ENCODE results near the gene MBD4. TPM values are rescaled to one million over a fixed set of nuclear protein-coding genes. Genes with fewer than 3 reads are reported as not detected.

The MBD4 gene
- total and polyA plus RNA-seq, 10 of the 15 experiments (the other 5 are each of a cell fraction or from before 2014, with no cell fraction given) = 17.7 to 59.0 (median 49.0) TPM

- TF ChIP-seq CREB1 (IDR thresholded peaks at IDR 0.05; ENCODE audit: low read depth) (no peak), BRCA1 (IDR thresholded peaks at IDR 0.05; ENCODE audit: low read depth, low read length) (no peak)
Measured at GRCh38 chr3:129416415-129416814, 23.3 kb downstream of the MBD4 start (continued).

GRCh38 chr3:129415830-129416229, 23.9 kb downstream of the MBD4 start:
- POLR2A ChIA-PET = interaction anchor here (1.2 to 1.8 kb wide), 2 partner anchors 12 to 19 kb away, joined by 3 to 7 read pairs; partner anchors contain the start of gene EFCAB12
- H3K9me3 ChIP-seq (replicated peaks; ENCODE audit: control insufficient read depth, insufficient read depth, low read length) = no peaks in the 10 kb centered on the region
- RAD21 ChIA-PET (ENCODE audit: unreplicated experiment) = interaction anchor here (2.4 kb wide), 1 partner anchor 23 kb away, joined by 22 read pairs; the partner anchor contains the start of genes IFT122 and MBD4
- TF ChIP-seq RBBP5 (conservative IDR thresholded peaks at IDR 0.05) (no peak), BCLAF1 (IDR thresholded peaks at IDR 0.05) (no peak), NFYB (IDR thresholded peaks at IDR 0.05; ENCODE audit: insufficient read depth, low read depth, low read length) (no peak), ATF7 (IDR thresholded peaks at IDR 0.05; ENCODE audit: low read depth) (no peak), MXI1 (IDR thresholded peaks at IDR 0.05; ENCODE audit: low read depth, low read length) (no peak), RCOR1 (conservative IDR thresholded peaks at IDR 0.05; ENCODE audit: low read depth, low read length) (no peak), IKZF2 (IDR thresholded peaks at IDR 0.05) (no peak), FOXM1 (IDR thresholded peaks at IDR 0.05; ENCODE audit: low read depth, low read length) (no peak), SMC3 (IDR thresholded peaks at IDR 0.05; ENCODE audit: borderline replicate concordance, low read length) (no peak), HSF1 (IDR thresholded peaks at IDR 0.05; ENCODE audit: low read depth, low read length) (no peak), SKIL (IDR thresholded peaks at IDR 0.05; ENCODE audit: low read depth, poor library complexity, severe bottlenecking) (no peak), RAD21 (IDR thresholded peaks at IDR 0.05; ENCODE audit: insufficient read depth, low read depth, low read length) (no peak), ATF2 (IDR thresholded peaks at IDR 0.05; ENCODE audit: low read length) (no peak), BHLHE40 (IDR thresholded peaks at IDR 0.05; ENCODE audit: borderline replicate concordance in 1 of 2, low read depth in 2 of 2, low read length in 1 of 2) (no peak)

More at GRCh38 chr3:129415830-129416229, 23.9 kb downstream of the MBD4 start:
- ChIA-PET SMC1A (ENCODE audit: uncharacterized antibody, unreplicated experiment) (interaction anchor here (1.2 to 19.4 kb wide), 3 partner anchors 9 to 25 kb away, joined by 3 to 275 read pairs (median 4); partner anchors contain the start of genes IFT122 and MBD4), CTCF (no interaction called here)
- Histone ChIP-seq H3K4me1 (ENCODE audit: control insufficient read depth, insufficient read depth, low read length) (peaks cover 6% of the 10 kb centered on the region), H2AFZ (ENCODE audit: control insufficient read depth, low read depth, low read length) (no peak overlapping the region), H3K9ac (ENCODE audit: control insufficient read depth, insufficient read depth, low read length) (no peak overlapping the region), H3K79me2 (ENCODE audit: control insufficient read depth, insufficient read depth, low read length) (no peaks in the 10 kb centered on the region), H3K36me3 (ENCODE audit: control insufficient read depth in 2 of 2, insufficient read depth in 2 of 2, low read length in 1 of 2) (no peaks in the 10 kb centered on the region), H3K4me2 (ENCODE audit: control insufficient read depth, insufficient read depth) (no peak overlapping the region), H3K27ac (ENCODE audit: control insufficient read depth, insufficient read depth) (no peak overlapping the region), H3K27me3 (replicated peaks in 1 of 2; ENCODE audit: control insufficient read depth in 2 of 2, insufficient read depth in 2 of 2, low read length in 1 of 2) (no peaks in the 10 kb centered on the region), H3K4me3 (no peak overlapping the region), H4K20me1 (ENCODE audit: control insufficient read depth, insufficient read depth) (no peaks in the 10 kb centered on the region)
- intact Hi-C loops (cut with micrococcal nuclease; ENCODE audit: unreplicated experiment) = no loop called here
- ATAC-seq = no peak
- no peak for DNase-seq (ENCODE audit: low read depth, low spot score)
- BruUV-seq (replicated peaks) = no TSS peak
- WGBS (ENCODE audit: insufficient coverage, insufficient replicate concordance, low lambda C conversion rate, missing lambda C conversion rate) = 62% methylated on average over 6 of the region's 6 CpGs
- FAIRE-seq = no peak
- in situ Hi-C loops (cut with MboI) = no loop called here

All from GM12878 (cell line).